Loucy (cell line): Measurements from ENCODE around the gene C9orf78.

Source experiments
- H2AFZ ChIP-seq: fragments of 200-600 bp; sonication (generic); 2 replicates; pipeline ENCODE4 v1.6.0; 2016; ENCODE audit warnings: antibody characterized with exemption, mild to moderate bottlenecking, low read length, moderate library complexity
- H3F3A ChIP-seq: fragments of 200-600 bp; 2 replicates; pipeline ENCODE4 v1.6.0; 2016; ENCODE audit warnings: antibody characterized with exemption, low read depth, mild to moderate bottlenecking
- H3K27me3 ChIP-seq: fragments of 200-600 bp; sonication (generic); 2 replicates; pipeline ENCODE4 v1.6.1; 2014; ENCODE audit warnings: low read length, mild to moderate bottlenecking; ENCODE audit not compliant: insufficient read depth, poor library complexity, severe bottlenecking
- H3K36me3 ChIP-seq: fragments of 200-600 bp; sonication (generic); 2 replicates; pipeline ENCODE4 v1.6.1; 2016; ENCODE audit warnings: low read length; ENCODE audit not compliant: insufficient read depth
- H3K4me1 ChIP-seq: fragments of 200-600 bp; sonication (generic); 2 replicates; pipeline ENCODE4 v1.5.1; 2014; ENCODE audit warnings: low read length, mild to moderate bottlenecking; ENCODE audit not compliant: insufficient read depth, poor library complexity, severe bottlenecking
- H3K4me2 ChIP-seq: fragments of 200-600 bp; sonication (generic); 2 replicates; pipeline ENCODE4 v1.6.0; 2014; ENCODE audit warnings: antibody characterized with exemption, low read length, low read depth, mild to moderate bottlenecking; ENCODE audit not compliant: poor library complexity, severe bottlenecking
- H3K4me3 ChIP-seq: fragments of 200-600 bp; sonication (generic); 2 replicates; pipeline ENCODE4 v1.5.1; 2014; ENCODE audit warnings: low read length, mild to moderate bottlenecking, mixed read lengths; ENCODE audit not compliant: poor library complexity, severe bottlenecking
- H3K79me2 ChIP-seq: fragments of 200-600 bp; sonication (generic); 2 replicates; pipeline ENCODE4 v1.6.1; 2014; ENCODE audit warnings: low read length; ENCODE audit not compliant: insufficient read depth
- H3K9ac ChIP-seq: fragments of 200-600 bp; sonication (generic); 2 replicates; pipeline ENCODE4 v1.6.0; 2014; ENCODE audit warnings: mild to moderate bottlenecking, low read depth, low read length, moderate library complexity; ENCODE audit not compliant: poor library complexity, severe bottlenecking
- H3K9me2 ChIP-seq: fragments of 200-600 bp; sonication (generic); replicated peaks from 2 replicates; pipeline ENCODE4 v1.6.1; 2016; ENCODE audit warnings: low read depth, low read length, mixed read lengths
- H3K9me3 ChIP-seq: fragments of 200-600 bp; sonication (generic); 2 replicates; pipeline ENCODE4 v1.6.1; 2014; ENCODE audit warnings: mild to moderate bottlenecking, antibody characterized with exemption, low read length, low read depth; ENCODE audit not compliant: insufficient read depth
- H4K20me1 ChIP-seq: fragments of 200-600 bp; sonication (generic); 2 replicates; pipeline ENCODE4 v1.6.0; 2014; ENCODE audit warnings: antibody characterized with exemption, low read length, mild to moderate bottlenecking; ENCODE audit not compliant: insufficient read depth, poor library complexity, severe bottlenecking
- CTCF ChIP-seq: fragments of 200-600 bp; sonication (generic); conservative IDR thresholded peaks from 2 replicates; pipeline ENCODE4 v1.5.1; 2014; ENCODE audit warnings: mild to moderate bottlenecking, antibody characterized with exemption, low read length
- EZH2phosphoT487 ChIP-seq: fragments of 200-600 bp; IDR thresholded peaks from 2 replicates; pipeline ENCODE4 v1.6.1; 2018; ENCODE audit warnings: antibody characterized with exemption, mild to moderate bottlenecking, moderate library complexity, borderline replicate concordance

The C9orf78 gene

DNA sequence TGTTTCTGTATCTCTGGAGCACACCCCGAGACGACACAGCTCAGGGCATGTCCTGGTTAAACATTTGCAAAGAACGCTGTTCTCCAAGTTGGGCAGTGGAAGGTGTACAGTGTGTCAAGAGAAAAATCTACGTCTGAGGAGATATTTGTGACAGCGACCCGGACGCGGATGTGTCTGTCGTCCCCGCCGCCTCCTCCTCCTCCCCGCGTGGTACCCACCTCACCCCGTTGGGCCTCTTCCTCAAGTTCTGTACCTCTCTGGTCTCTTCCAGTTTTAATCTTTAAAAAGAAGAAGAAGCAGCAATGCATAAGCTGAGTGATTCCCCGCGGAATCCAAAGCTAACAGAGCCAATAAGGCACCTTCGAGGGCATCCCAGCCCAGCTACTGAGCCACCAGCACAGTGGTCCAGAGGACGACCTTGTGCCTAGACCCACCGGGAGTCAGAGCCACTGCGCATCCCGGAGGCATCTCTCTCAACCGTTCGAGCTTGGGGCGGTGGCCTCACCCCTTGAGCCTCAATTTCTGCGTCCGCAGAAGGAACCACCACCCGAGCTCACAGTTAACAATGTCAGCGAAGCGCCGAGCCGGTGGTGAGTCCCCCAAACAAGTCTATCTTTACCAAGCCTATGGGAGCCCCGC lies 467 bp downstream of the C9orf78 start:
- Histone ChIP-seq H3K4me3 (peak overlapping the region; percentile 93), H3K9me2 (no peaks in the 10 kb centered on the region), H3K4me1 (peaks cover 23% of the 10 kb centered on the region), H3K9me3 (no peaks in the 10 kb centered on the region), H3K4me2 (peak overlapping the region; percentile 77), H3K36me3 (peaks cover 11% of the 10 kb centered on the region; the same call in 1 of the 2 replicates), H2AFZ (peak overlapping the region; percentile 73), H4K20me1 (peaks cover 6% of the 10 kb centered on the region), H3K27me3 (no peaks in the 10 kb centered on the region), H3K79me2 (peaks cover 62% of the 10 kb centered on the region), H3F3A (no peaks in the 10 kb centered on the region), H3K9ac (peak overlapping the region; percentile 82)
- TF ChIP-seq CTCF (no peak), EZH2phosphoT487 (no peak)

GRCh38 chr9:129832982-129833381 lies 2.1 kb downstream of the C9orf78 start:
- peaks cover 10% of the 10 kb centered on the region for H3K4me1 ChIP-seq
- TF ChIP-seq EZH2phosphoT487: no peak
- no peak for TF ChIP-seq CTCF
- H3K79me2 ChIP-seq: peaks cover 47% of the 10 kb centered on the region

GRCh38 chr9:129828969-129829368 lies 6.1 kb downstream of the C9orf78 start:
- Histone ChIP-seq H3K4me2 (no peak overlapping the region), H3K36me3 (peaks cover 11% of the 10 kb centered on the region; the same call in 1 of the 2 replicates), H3K27me3 (no peaks in the 10 kb centered on the region)

More at GRCh38 chr9:129832982-129833381, 2.1 kb downstream of the C9orf78 start:
- Histone ChIP-seq H3K4me3 (no peak overlapping the region), H3K9me3 (no peaks in the 10 kb centered on the region), H3K9ac (no peak overlapping the region), H3F3A (no peaks in the 10 kb centered on the region), H3K36me3 (peaks cover 11% of the 10 kb centered on the region; the same call in 1 of the 2 replicates), H3K27me3 (no peaks in the 10 kb centered on the region), H4K20me1 (peaks cover 6% of the 10 kb centered on the region), H3K4me2 (no peak overlapping the region), H3K9me2 (no peaks in the 10 kb centered on the region), H2AFZ (no peak overlapping the region)

More at GRCh38 chr9:129828969-129829368, 6.1 kb downstream of the C9orf78 start:
- H3K9me3 ChIP-seq: no peaks in the 10 kb centered on the region
- no peaks in the 10 kb centered on the region for H3K9me2 ChIP-seq
- H3K79me2 ChIP-seq: peaks cover 11% of the 10 kb centered on the region
- peaks cover 1% of the 10 kb centered on the region for H3K4me1 ChIP-seq
- no peaks in the 10 kb centered on the region for H3F3A ChIP-seq
- TF ChIP-seq CTCF (no peak), EZH2phosphoT487 (no peak)
- H2AFZ ChIP-seq: no peak overlapping the region
- H3K4me3 ChIP-seq: no peak overlapping the region
- no peak overlapping the region for H3K9ac ChIP-seq
- peaks cover under 1% of the 10 kb centered on the region for H4K20me1 ChIP-seq
